Stimulated activated CD8-positive, alpha-beta memory T cell treated with anti-CD3 and anti-CD28 coated beads, Interleukin-4, amount 100 ng/mL, for 48 hours (primary cell): ENCODE data around the gene ZFYVE28.
A peak's percentile ranks its signal among the peaks of the same experiment; 100 is the strongest.
"Not testable (repeated sequence)": the region's sequence is repeated elsewhere in the genome, so short reads cannot be mapped to it uniquely, and the experiment has no call there.

Experiments used
- DNase-seq: peaks from one replicate; pipeline ENCODE4 v3.0.0-alpha.2; 2020

The ZFYVE28 gene

DNA sequence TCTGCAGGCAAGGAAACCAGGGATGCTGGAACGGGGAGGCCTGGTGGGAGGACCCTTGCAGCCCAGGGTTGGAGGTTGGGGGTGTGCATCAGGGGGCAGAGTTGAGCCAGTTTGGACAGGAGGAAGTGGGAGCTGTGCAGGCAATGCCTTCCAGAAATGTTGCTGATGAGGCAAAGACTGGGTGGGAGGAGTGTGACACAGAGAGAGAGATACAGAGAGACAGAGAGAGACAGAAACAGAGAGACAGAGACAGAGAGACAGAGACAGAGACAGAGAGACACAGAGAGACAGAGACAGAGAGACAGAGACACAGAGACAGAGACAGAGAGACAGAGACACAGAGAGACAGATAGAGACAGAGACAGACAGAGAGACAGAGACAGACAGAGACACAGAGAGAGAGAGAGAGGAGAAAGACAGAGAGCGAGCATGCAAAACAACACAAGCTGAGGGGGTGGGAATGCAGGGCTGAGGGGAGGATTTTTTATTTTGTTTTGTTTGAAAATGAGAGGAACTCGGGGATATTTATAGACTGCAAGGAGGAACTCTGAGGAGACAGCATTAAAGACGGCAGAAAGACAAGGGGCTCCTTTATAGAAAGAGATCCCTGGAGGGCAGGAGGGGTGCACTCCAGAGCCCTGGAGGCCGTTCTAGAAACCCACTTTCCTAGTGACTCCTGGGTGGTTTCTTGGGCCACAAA is 174.6 kb downstream of the ZFYVE28 start:
- peak; percentile 37 for DNase-seq

DNA sequence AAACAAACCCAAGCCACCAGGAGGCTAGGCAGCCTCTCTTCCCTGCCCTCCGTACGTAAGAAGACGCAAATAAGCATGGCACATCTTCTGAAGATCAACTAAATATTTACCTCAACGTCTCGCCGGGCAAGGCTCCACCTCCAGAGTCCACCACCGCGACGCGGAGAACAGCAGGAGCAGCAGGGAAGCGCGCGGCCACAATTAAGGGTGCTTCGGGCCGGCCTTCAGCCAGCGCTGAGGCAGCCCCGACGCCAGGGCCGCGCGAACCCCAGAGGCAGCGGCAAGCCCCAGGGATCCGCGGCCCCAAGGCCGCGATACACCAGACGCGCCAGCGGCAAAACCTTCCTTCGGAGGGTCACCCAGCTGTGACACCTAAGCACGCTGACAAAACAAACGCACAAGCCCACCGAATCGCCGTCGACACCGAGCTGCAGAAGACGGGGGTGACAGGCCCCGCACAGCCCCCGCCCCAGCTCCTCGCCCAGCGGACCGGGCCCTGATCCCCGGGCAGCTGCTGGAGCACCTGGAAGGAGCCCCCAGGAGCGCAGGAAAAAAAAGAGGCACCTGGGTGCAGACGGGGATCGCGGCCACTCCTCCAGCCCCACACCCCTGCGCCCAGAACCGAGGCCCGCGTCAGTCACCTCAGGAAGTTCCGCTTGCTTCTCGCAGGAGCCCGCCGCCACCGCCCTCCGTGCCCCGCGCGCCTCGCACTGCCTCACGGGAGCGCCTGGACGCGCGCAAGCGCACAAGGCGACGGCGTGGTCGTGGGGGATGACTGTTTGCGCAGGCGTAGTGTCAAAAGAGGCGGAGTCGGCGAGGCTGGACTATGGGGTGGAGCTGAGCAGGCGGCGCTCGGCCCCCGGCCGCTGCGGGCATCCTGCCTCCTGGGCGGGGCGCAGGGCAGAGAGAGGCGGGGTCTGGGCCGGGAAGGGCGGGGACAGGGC is 176.8 kb downstream of the ZFYVE28 start, which contains the start of the genes HAUS3 and POLN:
Gene HAUS3, minus strand, starts transcription at position 712 of the 944 bp plus-strand sequence. CDS start 1,175 bp downstream, outside the sequence.
Gene POLN, minus strand, starts transcription at position 712 of the 944 bp plus-strand sequence. CDS start 12,890 bp downstream, outside the sequence.
- DNase-seq = peak; percentile 99

DNA sequence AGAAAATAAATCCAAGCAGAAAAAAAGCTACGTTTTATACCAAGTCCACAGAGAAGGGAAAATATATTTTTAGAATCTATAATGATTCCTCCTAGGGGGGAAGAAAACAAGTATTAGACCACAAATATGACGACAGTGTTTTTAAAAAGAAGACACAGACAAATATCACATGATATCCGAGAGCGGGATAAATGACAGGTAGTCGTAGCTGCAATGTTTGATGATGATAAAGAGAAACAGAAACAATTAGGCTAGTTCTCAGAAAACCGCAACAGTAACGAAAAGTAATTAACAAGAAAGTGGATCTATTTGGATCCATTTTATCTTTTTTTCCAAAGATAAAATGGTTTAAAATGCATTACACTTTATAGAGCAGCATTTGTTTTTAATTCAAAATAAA is 177.4 kb downstream of the ZFYVE28 start:
- no peak for DNase-seq

DNA sequence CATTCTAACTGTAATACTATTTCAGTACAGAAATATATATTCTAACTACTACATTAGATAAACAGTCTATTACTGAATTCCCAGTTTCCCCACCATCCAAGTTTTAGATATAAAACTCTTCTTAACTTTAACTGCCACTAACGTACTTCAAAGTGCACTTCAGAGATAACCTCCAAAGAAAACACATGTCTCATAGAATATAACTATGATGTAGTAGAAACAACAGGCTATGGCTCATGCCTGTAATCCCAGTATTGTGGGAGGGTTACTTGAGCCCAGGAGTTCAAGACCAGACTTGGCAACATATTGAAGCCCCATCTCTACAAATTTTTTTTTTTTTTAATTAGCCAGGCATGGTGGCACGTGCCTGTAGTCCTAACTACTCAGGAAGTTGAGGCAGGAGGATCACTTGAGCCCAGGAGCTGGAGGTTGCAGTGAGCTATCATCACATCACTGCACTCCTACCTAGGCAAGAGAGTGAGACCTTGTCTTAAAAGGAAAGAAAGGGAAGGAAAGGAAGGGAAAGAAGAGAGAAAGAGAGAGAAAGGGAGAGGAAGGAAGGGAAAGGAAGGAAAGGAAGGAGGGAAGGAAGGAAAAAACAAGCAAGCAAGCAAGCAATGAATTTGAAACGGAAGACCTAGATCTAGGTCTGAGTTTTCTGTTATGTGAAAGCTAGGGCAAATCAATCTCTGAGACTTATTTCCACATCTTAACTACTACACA is 181.3 kb downstream of the ZFYVE28 start:
- DNase-seq = no peak

DNA sequence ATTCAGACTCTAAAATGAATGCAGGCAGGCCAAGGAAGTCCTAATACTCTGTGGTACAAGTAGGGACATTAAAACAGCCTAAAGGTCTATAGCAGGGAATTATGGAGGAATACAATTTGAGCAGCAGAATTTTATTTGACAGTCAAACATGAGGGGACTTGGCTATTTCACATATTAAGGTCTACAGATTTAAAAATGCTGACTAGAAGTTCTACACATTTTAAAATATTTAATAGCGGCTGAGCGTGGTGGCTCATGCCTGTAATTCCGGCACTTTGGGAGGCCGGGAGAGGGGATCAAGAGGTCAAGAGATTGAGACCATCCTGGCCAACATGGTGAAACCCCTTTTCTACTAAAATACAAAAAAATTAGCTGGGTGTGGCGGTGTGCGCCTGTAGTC is 187.4 kb downstream of the ZFYVE28 start:
- no peak for DNase-seq

DNA sequence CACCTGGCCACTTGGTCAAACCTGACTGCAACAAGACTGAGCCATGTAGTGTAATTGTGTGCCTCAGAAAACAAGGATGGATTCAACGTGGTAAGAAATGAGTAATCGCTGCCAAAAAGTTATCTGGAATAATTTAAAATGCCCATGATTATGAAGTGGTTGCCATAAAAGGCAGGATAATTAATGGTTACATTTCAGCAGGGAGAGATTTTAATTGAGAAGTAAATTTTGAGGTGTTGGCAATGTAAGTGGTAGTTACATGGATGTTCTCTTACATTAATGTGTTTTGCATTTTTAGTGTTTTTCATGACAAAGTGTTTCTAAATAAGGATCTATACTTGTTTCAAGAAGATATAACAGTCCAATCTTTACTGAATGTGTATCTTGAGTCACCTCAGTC is 192.2 kb downstream of the ZFYVE28 start:
- no peak for DNase-seq

DNA sequence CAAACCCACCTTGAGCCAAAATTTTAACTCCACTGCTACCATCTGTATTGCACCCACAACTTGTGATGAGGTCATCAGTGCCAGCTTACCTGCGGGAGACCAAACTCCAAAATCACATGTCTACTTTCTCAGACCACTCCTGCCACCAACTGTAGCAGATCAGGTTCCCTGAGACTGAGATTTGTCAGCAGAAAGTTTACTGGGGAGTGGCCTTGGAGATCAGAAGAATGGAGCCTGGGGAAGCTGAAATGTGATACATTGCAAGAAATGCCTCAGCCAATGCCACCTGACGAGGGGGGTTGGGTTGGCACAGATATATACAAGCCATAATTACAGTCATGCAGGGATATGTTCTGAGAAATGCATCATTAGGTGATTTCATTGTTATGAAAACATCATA is 195.6 kb downstream of the ZFYVE28 start:
- no peak for DNase-seq

DNA sequence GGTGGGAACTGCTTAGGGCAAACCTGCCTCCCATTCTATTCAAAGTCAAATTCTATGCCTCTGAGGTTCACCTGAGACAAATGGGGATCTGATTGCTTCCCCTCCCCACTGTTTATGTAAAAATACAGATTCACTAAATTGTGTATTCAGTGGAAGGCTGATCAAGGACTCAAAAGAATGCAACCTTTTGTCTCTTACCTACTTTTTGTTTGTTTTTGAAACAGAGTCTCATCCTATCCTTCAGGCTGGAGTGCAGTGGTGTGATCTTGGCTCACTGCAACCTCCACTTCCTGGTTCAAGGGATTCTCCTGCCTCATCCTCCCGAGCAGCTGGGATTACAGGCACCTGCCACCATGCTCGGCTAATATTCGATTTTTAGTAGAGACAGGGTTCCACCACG is 197.1 kb downstream of the ZFYVE28 start:
- not testable (repeated sequence) for DNase-seq

DNA sequence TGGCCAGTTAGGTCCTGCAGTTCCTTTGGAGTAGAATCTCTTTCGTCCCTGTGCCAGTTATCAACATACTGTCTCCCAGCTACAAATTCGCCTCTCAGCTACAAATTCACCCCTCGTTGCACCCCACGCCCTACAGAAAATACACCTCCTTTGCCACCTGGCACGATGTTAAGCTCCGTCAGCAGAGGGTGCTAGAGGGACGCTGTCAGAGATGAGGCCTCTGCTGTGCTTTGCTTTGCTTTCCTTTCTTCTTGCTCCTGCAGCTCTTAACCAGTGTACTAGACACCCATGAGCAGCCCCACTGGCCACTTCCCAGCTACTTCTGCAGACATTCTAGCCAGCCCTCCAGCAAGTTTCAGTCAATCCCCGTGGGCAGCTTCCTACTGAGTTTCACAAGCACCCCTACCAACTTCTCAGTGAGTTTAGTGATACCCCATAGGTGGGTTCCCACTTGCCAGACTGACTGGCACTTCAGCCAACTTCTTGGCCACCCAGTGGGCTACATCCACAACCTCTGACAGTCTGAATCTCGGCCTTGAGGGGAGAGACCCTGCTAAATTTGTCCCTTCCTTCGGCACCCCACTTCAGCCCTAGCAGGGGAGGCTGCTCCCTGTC is 198.3 kb downstream of the ZFYVE28 start:
- DNase-seq = peak; percentile 88
